ENCODE measurements around the gene IMMP2L.

IMMP2L gene

GRCh38 chr7:111215550-111215949 is 346.7 kb downstream of the IMMP2L start:
- TF ChIP-seq CTCF (IDR thresholded peaks at IDR 0.05; ENCODE audit: low read depth, low read length): no peak
- Histone ChIP-seq H3K4me1 (no peaks in the 10 kb centered on the region), H3K9me3 (no peaks in the 10 kb centered on the region), H3K27me3 (no peaks in the 10 kb centered on the region), H3K4me3 (ENCODE audit: low read depth, low read length) (no peak overlapping the region), H3K36me3 (no peaks in the 10 kb centered on the region)
- DNase-seq: no peak

- Histone ChIP-seq H3K36me3 (no peaks in the 10 kb centered on the region), H3K4me3 (ENCODE audit: low read depth, low read length) (no peak overlapping the region), H3K4me1 (no peaks in the 10 kb centered on the region), H3K27me3 (no peaks in the 10 kb centered on the region), H3K9me3 (no peaks in the 10 kb centered on the region)
- TF ChIP-seq CTCF (IDR thresholded peaks at IDR 0.05; ENCODE audit: low read depth, low read length): no peak
- DNase-seq: peak; percentile 14
Measured at GRCh38 chr7:111212857-111213523, 349.3 kb downstream of the IMMP2L start.

- Histone ChIP-seq H3K9me3 (no peaks in the 10 kb centered on the region), H3K4me3 (ENCODE audit: low read depth, low read length) (no peak overlapping the region), H3K36me3 (no peaks in the 10 kb centered on the region), H3K4me1 (no peaks in the 10 kb centered on the region), H3K27me3 (no peaks in the 10 kb centered on the region)
- no peak for TF ChIP-seq CTCF (IDR thresholded peaks at IDR 0.05; ENCODE audit: low read depth, low read length)
- no peak for DNase-seq
Measured at GRCh38 chr7:111210996-111211395, 351.3 kb downstream of the IMMP2L start.

- no peaks in the 10 kb centered on the region for H3K4me1 ChIP-seq
- H3K36me3 ChIP-seq: no peaks in the 10 kb centered on the region
- H3K9me3 ChIP-seq: no peaks in the 10 kb centered on the region
- no peak overlapping the region for H3K4me3 ChIP-seq (ENCODE audit: low read depth, low read length)
- no peak for TF ChIP-seq CTCF (IDR thresholded peaks at IDR 0.05; ENCODE audit: low read depth, low read length)
- no peaks in the 10 kb centered on the region for H3K27me3 ChIP-seq
- no peak for DNase-seq
Measured at GRCh38 chr7:111210043-111210442, 352.2 kb downstream of the IMMP2L start.

- H3K4me1 ChIP-seq: no peaks in the 10 kb centered on the region
- no peak for TF ChIP-seq CTCF (IDR thresholded peaks at IDR 0.05; ENCODE audit: low read depth, low read length)
Measured at GRCh38 chr7:111205251-111205650, 357.0 kb downstream of the IMMP2L start.

GRCh38 chr7:111202321-111202720 is 360.0 kb downstream of the IMMP2L start:
- no peak for DNase-seq
- H3K9me3 ChIP-seq: no peaks in the 10 kb centered on the region
- no peaks in the 10 kb centered on the region; the same call in 1 of the 2 replicates for H3K36me3 ChIP-seq
- no peak overlapping the region for H3K4me3 ChIP-seq (ENCODE audit: low read depth, low read length)
- no peaks in the 10 kb centered on the region for H3K27me3 ChIP-seq
- no peak for TF ChIP-seq CTCF (IDR thresholded peaks at IDR 0.05; ENCODE audit: low read depth, low read length)
- peaks cover 3% of the 10 kb centered on the region; the same call in 1 of the 2 replicates for H3K4me1 ChIP-seq

More at GRCh38 chr7:111205251-111205650, 357.0 kb downstream of the IMMP2L start:
- DNase-seq: no peak
- Histone ChIP-seq H3K36me3 (no peaks in the 10 kb centered on the region), H3K4me3 (ENCODE audit: low read depth, low read length) (no peak overlapping the region), H3K27me3 (no peaks in the 10 kb centered on the region), H3K9me3 (no peaks in the 10 kb centered on the region)

Measured in BE2C (cell line).